Ovary (tissue), 3 donors: ENCODE measurements around the gene DNMT1.
"Not testable (repeated sequence)": the region's sequence is repeated elsewhere in the genome, so short reads cannot be mapped to it uniquely, and the experiment has no call there.

Experiments
- CTCF ChIP-seq, 3 donors: fragments of 450-650 bp in 2 of 3; fragments of 200-600 bp in 1 of 3; IDR thresholded peaks; one replicate each; pipeline versions ENCODE4 v1.5.1 to v1.8.0; 2016 to 2022; ENCODE audit warnings: antibody characterized with exemption in 3 of 3, mild to moderate bottlenecking in 1 of 3
- POLR2A ChIP-seq: fragments of 450-650 bp; IDR thresholded peaks from one replicate; pipeline ENCODE4 v1.6.1; 2017; ENCODE audit warnings: antibody characterized with exemption, mild to moderate bottlenecking, moderate library complexity
- donor health status: DM: no; HTN: no; CAD: no.

GRCh38 chr19:10166501-10166900, 28.3 kb downstream of the DNMT1 start:
- not testable (repeated sequence) for TF ChIP-seq CTCF (IDR thresholded peaks at IDR 0.05); POLR2A
